Activated T-cell treated with anti-CD3 and anti-CD28 coated beads, Interleukin-2, amount 50 U/mL, for 24 hours (primary cell): ENCODE data around the gene GSN.

Source experiments
- DNase-seq: peaks from one replicate; pipeline ENCODE4 v3.0.0-alpha.2; 2020
- H3K27ac Mint-ChIP-seq: 2 replicates; pipeline ENCODE4 v1.8.0; 2020; ENCODE audit warnings: mild to moderate bottlenecking, mixed read lengths
- H3K27me3 Mint-ChIP-seq: 2 replicates; pipeline ENCODE4 v1.8.0; 2020; ENCODE audit warnings: mixed read lengths
- H3K36me3 Mint-ChIP-seq: 2 replicates; pipeline ENCODE4 v1.8.0; 2020; ENCODE audit warnings: low read depth, mixed read lengths
- H3K4me1 Mint-ChIP-seq: 2 replicates; pipeline ENCODE4 v1.8.0; 2020; ENCODE audit warnings: low read depth, mixed read lengths
- H3K4me3 Mint-ChIP-seq: 2 replicates; pipeline ENCODE4 v1.8.0; 2020; ENCODE audit warnings: mild to moderate bottlenecking, moderate library complexity, mixed read lengths
- H3K9me3 Mint-ChIP-seq: 2 replicates; pipeline ENCODE4 v1.8.0; 2020; ENCODE audit warnings: mixed read lengths

Gene GSN

DNA sequence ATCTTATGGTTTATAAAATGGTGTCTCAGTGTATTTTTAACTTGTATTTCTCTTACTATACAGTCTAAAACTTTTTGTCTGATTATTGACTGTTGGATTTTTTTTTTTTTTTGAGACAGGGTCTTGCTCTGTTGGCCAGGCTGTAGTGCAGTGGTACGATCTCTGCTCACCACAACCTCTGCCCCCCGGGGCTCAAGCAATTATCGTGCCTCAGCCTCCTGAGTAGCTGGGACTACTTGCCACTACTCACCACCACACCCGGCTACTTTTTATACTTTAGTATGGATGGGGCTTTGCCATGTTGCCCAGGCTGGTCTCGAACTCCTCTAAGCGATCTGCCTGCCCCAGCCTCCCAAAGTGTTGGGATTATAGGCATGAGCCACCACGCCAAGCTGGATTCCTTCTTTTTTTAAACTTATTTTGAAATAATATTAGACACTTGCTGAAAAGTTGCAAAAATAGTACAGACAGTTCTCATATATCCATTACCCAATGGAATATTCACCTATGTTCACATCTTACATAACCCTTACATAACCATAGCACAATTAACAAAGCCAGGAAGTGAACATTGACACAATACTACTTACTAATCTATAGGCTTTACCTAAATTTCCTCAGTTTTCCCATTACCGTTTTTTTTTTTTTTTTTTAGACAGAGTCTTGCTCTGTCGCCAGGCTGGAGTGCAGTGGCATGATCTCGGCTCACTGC, 54.9 kb downstream of the GSN start:
- Mint-ChIP-seq H3K4me3 (no peak overlapping the region), H3K36me3 (no peaks in the 10 kb centered on the region), H3K27ac (no peak overlapping the region), H3K9me3 (no peaks in the 10 kb centered on the region), H3K27me3 (no peaks in the 10 kb centered on the region), H3K4me1 (peaks cover 16% of the 10 kb centered on the region)
- no peak for DNase-seq

DNA sequence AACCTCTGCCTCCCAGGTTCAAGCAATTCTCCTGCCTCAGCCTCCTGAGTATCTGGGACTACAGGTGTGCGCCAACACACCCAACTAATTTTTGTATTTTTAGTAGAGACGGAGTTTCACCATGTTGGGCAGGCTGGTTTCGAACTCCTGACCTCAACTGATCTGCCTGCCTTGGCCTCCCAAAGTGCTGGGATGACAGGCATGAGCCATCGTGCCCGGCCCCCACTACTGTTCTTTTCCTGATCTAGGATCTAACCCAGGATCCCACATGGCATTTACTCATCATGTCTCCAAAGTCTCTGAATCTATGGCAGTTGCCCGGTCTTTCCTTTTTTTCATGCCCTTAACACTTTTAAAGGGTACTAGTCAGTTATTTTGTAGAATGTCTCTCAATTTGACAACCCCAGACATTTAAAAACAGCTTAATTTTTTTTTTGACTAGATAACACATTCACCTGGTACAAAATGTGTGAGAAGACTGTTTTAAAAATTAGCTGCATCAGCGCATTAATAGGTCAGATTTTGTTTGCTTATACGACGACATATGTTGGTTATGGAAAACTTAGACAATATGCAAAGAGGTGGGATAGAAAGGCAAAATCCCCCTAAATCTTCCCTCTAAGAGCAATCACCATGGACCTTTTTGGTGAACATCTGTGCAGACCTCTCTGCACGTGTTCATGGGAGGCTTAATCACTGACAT, 55.6 kb downstream of the GSN start:
- Mint-ChIP-seq H3K4me1 (peaks cover 16% of the 10 kb centered on the region), H3K4me3 (no peak overlapping the region), H3K27ac (no peak overlapping the region), H3K9me3 (no peaks in the 10 kb centered on the region), H3K36me3 (no peaks in the 10 kb centered on the region), H3K27me3 (no peaks in the 10 kb centered on the region)
- no peak for DNase-seq

DNA sequence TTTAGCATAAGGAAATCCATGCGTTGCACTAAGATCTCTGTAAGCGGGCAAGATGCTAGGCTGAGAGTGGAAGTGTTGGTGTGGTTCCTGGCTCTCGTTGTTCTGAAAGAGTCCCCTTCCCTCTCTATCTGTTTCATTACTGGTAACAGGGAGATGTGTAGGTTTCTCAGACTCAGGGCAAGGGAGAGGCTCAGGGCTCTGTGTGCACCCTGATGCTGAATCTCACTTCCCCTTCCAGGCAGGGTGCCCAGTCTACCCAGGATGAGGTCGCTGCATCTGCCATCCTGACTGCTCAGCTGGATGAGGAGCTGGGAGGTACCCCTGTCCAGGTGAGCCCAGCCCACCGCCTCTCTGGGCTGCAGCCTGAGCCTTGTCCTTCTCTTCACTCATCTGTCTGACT, 56.4 kb downstream of the GSN start:
- Mint-ChIP-seq H3K4me1 (peaks cover 16% of the 10 kb centered on the region), H3K27me3 (no peaks in the 10 kb centered on the region), H3K36me3 (peaks cover 5% of the 10 kb centered on the region), H3K4me3 (no peak overlapping the region), H3K9me3 (no peaks in the 10 kb centered on the region), H3K27ac (no peak overlapping the region)
- DNase-seq, result no peak

DNA sequence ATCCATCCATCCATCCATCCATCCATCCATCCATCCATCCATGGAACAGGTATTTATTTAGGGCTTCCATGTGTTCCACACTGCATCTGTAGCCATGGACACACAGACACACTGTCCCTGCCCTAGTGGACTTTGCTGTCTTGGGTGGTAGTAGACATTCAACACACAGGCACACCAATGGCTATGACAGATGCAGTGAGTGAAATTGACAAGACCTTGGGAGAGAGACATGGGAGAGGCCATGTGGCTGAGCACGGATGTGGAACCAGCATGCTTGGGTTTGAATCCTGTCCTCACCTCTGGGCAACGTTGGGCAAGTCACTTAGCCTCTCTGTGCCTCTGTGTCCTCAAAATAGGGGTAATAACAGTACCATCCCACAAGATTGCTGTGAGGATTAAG, 56.8 kb downstream of the GSN start:
- no peak overlapping the region for H3K4me3 Mint-ChIP-seq
- no peak for DNase-seq
- no peaks in the 10 kb centered on the region for H3K27me3 Mint-ChIP-seq
- H3K4me1 Mint-ChIP-seq, result peaks cover 16% of the 10 kb centered on the region
- no peaks in the 10 kb centered on the region for H3K9me3 Mint-ChIP-seq
- H3K36me3 Mint-ChIP-seq, result peaks cover 7% of the 10 kb centered on the region
- no peak overlapping the region for H3K27ac Mint-ChIP-seq

DNA sequence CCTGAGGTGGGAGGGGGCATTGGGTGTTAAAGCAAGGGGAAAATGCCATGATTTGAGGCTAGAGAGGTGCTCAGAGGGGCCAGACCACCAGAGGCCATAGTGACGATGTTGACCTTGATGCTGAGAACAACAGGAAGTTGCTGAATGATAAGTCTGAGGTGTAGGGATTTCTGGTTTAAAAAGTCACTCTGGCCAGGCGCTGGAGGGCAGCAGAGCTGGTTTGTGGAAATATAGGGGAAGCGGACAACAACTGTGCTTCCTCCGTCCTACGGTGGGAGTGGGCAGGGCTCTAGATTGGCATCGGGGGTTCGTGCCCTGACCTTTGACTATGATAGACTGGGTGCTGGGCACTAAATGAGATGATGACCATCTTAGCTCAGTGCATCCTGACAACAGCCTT, 57.4 kb downstream of the GSN start:
- no peaks in the 10 kb centered on the region for H3K9me3 Mint-ChIP-seq
- H3K27me3 Mint-ChIP-seq, result no peaks in the 10 kb centered on the region
- no peak overlapping the region for H3K27ac Mint-ChIP-seq
- H3K4me1 Mint-ChIP-seq, result peaks cover 13% of the 10 kb centered on the region
- H3K4me3 Mint-ChIP-seq, result no peak overlapping the region
- peaks cover 7% of the 10 kb centered on the region for H3K36me3 Mint-ChIP-seq
- no peak for DNase-seq

DNA sequence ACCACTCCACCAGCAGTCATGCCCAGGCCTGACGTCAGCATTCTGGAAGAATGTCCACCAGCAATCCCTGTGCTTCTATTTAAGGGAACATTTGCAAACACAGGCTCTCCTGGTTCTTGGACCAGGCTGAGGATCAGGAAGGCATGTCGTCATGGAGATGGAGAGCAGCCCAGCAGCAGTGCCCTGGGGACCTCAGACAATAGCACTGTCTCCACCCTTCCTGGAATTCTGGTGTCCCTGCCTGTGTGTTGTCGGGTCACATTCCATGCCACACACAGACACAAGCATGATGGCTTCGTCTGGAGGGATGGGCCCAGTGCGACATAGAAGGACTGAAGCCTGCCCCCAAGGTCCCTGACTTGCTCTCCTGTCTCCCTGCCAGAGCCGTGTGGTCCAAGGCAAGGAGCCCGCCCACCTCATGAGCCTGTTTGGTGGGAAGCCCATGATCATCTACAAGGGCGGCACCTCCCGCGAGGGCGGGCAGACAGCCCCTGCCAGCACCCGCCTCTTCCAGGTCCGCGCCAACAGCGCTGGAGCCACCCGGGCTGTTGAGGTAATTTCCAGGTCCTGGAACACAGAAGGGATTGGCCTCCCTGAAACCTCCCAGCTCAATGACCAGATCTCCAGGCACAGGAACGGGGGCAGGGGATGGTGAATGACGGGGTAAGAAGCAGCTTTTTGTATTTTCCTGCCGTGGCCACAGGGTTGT, 58.3 kb downstream of the GSN start:
- peaks cover 10% of the 10 kb centered on the region for H3K36me3 Mint-ChIP-seq
- H3K27me3 Mint-ChIP-seq, result no peaks in the 10 kb centered on the region
- no peak overlapping the region for H3K27ac Mint-ChIP-seq
- H3K4me1 Mint-ChIP-seq, result peaks cover 7% of the 10 kb centered on the region
- DNase-seq, result no peak
- no peak overlapping the region for H3K4me3 Mint-ChIP-seq
- no peaks in the 10 kb centered on the region for H3K9me3 Mint-ChIP-seq

DNA sequence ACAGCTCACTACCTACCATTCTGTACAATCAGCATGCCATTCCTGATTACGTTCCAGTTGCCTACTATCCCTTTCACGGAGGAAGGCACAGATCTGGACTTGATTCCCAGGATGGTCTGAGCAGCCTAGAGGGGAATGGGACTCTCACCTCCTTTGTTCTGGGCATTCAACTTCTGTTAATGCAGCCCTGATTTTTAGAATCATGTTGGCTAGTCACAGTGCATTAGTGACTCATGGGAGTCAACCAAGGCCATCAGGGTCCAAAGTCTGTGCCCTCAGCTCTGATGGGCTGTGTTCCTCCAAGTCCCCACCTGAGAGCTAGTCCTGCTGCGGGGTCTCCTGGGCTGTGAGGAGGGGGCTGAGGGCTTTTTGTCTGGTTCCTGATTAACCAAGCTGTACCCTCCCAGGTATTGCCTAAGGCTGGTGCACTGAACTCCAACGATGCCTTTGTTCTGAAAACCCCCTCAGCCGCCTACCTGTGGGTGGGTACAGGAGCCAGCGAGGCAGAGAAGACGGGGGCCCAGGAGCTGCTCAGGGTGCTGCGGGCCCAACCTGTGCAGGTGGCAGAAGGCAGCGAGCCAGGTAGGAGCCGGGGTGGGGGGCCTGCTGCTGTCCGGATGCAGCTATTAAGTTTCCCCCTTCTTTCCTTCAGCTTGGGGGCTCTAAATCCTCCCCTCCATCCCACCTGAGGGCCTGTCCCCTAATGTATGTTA, 59.1 kb downstream of the GSN start:
- H3K27ac Mint-ChIP-seq, result no peak overlapping the region
- peaks cover 5% of the 10 kb centered on the region for H3K4me1 Mint-ChIP-seq
- H3K9me3 Mint-ChIP-seq, result no peaks in the 10 kb centered on the region
- no peak overlapping the region for H3K4me3 Mint-ChIP-seq
- peaks cover 10% of the 10 kb centered on the region for H3K36me3 Mint-ChIP-seq
- no peak for DNase-seq
- H3K27me3 Mint-ChIP-seq, result no peaks in the 10 kb centered on the region

DNA sequence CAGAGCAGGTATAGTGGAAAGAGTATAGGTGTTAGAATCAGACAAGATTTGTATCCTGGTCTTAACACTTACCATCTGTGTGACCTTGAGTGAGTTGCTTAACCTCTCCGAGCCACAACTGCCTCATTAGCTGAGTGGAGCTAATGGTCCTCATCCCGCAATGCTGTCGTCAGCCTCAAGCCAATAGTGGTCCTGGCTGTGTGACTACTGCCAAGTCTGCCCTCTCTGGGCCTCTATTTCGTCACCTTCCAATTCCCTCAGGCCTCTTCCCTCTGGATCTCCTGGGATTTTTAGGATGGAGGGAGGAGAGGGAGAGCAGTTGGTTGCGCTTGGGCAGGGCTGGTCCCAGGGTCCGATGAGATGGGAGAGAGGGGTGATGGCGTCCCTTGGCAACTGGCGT, 60.5 kb downstream of the GSN start:
- H3K27ac Mint-ChIP-seq, result no peak overlapping the region
- H3K36me3 Mint-ChIP-seq, result peaks cover 13% of the 10 kb centered on the region
- H3K4me3 Mint-ChIP-seq, result no peak overlapping the region
- no peak for DNase-seq
- no peaks in the 10 kb centered on the region for H3K9me3 Mint-ChIP-seq
- H3K27me3 Mint-ChIP-seq, result no peaks in the 10 kb centered on the region
- no peaks in the 10 kb centered on the region for H3K4me1 Mint-ChIP-seq

DNA sequence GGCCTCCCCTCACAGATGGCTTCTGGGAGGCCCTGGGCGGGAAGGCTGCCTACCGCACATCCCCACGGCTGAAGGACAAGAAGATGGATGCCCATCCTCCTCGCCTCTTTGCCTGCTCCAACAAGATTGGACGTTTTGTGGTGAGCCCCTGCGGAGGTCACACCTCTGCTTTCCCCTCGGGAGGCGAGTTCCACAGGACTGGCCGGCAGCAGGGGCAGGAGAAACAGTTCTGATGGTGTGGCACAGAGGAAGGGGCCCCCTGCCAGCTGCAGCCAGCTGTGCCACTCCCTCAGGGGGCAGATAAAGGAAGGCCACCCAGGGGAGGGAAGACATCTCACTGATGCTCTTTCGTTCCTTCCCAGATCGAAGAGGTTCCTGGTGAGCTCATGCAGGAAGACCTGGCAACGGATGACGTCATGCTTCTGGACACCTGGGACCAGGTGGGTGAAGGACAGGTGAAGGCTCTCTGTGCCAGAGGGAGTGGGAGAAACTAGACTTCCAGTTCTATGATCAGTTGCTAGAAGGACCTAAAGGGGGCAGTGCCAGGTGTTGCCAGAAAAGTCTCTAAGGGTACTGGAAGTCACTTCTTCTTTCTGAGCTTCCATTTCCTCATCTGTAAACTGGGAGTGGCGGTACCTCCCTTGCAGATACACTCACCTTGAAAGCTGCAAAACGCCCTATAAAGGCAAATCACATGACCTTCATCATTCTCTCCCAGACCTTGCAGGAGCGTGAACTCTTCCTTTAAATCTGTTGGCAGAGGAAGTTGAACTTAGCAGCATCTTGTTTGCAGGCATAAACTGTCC, 61.1 kb downstream of the GSN start:
- Mint-ChIP-seq H3K27ac (no peak overlapping the region), H3K36me3 (peaks cover 13% of the 10 kb centered on the region), H3K9me3 (no peaks in the 10 kb centered on the region), H3K27me3 (no peaks in the 10 kb centered on the region), H3K4me1 (no peaks in the 10 kb centered on the region), H3K4me3 (no peak overlapping the region)
- no peak for DNase-seq

DNA sequence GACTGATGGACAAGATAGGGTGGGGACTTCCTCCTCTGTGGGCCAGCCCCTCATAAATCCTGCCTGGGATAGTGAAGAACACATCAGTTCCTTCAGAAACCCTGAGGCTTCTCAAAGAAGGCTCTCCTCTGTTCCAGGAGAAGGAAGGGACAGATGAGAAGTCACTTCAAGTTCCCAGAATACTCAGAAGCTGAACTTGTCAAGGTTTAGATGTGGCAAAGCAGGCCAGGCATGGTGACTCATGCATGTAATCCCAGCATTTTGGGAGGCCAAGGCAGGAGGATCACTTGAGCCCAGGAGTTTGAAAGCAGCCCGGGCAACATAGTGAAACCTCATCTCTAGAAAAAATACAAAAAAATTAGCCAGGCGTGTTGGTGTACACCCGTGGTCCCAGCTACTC, 63.6 kb downstream of the GSN start:
- no peaks in the 10 kb centered on the region for H3K9me3 Mint-ChIP-seq
- no peak overlapping the region for H3K27ac Mint-ChIP-seq
- no peaks in the 10 kb centered on the region for H3K27me3 Mint-ChIP-seq
- H3K4me3 Mint-ChIP-seq, result no peak overlapping the region
- DNase-seq, result no peak
- H3K4me1 Mint-ChIP-seq, result no peaks in the 10 kb centered on the region
- H3K36me3 Mint-ChIP-seq, result peaks cover 22% of the 10 kb centered on the region

DNA sequence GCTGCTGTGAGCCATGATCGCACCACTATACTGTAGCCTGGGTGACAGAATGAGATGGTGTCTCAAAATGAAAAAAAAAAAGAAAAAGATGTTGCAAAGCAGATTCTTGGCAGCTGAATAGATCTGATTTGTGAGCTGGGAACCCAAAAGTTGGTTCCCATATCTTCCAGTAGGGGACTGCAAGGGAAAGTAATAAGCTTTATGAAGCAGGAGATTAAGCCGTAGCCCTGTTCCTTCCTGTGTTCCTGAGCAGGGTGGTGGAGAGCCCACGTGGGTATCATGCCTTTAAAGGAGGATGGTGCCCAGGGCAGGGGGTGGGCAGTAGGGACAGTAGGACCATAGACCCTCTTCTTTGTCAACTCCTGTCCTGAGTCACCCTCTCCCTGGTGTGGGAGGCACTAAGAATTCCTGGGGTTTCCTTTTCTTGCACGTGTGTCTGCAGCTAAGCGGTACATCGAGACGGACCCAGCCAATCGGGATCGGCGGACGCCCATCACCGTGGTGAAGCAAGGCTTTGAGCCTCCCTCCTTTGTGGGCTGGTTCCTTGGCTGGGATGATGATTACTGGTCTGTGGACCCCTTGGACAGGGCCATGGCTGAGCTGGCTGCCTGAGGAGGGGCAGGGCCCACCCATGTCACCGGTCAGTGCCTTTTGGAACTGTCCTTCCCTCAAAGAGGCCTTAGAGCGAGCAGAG, 64.2 kb downstream of the GSN start:
- no peaks in the 10 kb centered on the region for H3K4me1 Mint-ChIP-seq
- H3K27ac Mint-ChIP-seq, result no peak overlapping the region
- peaks cover 26% of the 10 kb centered on the region for H3K36me3 Mint-ChIP-seq
- H3K4me3 Mint-ChIP-seq, result no peak overlapping the region
- H3K9me3 Mint-ChIP-seq, result no peaks in the 10 kb centered on the region
- DNase-seq, result no peak
- no peaks in the 10 kb centered on the region for H3K27me3 Mint-ChIP-seq

DNA sequence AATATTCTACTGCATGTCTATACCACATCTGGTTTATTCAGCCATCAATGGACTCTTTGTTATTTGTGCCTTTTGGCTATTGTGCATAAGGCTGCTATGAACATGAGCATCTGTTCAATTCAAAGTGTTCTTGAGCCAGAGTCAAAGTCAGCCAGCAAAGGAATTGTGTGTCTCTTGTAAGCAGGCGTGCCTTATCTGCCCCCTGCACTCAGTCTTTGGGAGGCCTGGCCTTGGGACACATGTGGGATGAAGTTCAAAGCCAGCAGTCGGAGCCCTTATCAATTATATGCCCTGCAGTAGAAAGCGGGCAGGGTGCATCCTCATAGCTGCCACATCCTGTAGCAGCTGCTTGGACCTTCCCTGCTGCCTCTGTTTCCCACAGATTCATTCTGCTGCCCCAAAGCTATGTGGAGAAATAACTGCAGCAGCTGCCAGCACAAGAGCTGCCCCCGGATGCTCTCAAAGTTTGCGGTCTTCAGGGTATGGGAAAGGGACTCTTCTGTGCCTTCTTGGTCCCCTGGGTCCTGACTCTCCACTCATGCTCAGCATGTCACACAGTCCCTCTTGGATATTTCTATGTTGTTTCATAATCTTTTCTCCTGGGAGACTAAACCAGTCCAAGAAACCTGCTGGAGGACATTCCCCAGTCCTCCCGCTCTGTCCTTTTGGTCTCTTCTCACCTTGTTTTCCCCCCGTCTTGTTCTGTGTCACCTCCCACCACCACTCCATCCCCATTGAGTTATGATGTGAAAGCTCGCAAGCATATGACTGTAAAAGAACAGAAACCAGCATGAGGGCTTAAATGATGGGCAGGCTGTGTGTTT, 66.2 kb downstream of the GSN start:
- no peak overlapping the region for H3K27ac Mint-ChIP-seq
- H3K36me3 Mint-ChIP-seq, result peaks cover 36% of the 10 kb centered on the region
- no peak overlapping the region for H3K4me3 Mint-ChIP-seq
- no peaks in the 10 kb centered on the region for H3K4me1 Mint-ChIP-seq
- no peaks in the 10 kb centered on the region for H3K9me3 Mint-ChIP-seq
- H3K27me3 Mint-ChIP-seq, result no peaks in the 10 kb centered on the region
- DNase-seq, result no peak

DNA sequence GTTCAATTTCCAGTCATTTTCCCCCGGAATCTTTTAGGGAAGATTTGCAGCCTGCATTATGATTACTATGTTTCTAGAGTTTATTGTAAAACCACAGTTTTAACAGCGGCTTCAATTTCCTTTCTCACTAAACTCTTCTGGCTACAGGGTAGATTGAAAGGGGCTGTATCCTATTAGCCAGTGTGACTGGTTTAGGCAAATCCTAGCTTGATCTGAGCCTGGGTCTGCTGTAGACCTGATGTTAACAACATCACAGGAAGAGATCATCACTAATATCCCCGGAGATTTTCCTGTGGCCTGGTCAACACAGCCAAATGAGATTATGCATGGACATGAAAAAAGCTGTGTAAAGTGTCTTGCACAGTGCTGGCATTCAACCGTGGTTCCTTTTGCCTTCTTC, 68.7 kb downstream of the GSN start:
- Mint-ChIP-seq H3K4me1 (peaks cover 2% of the 10 kb centered on the region), H3K9me3 (no peaks in the 10 kb centered on the region), H3K4me3 (no peak overlapping the region), H3K27ac (no peak overlapping the region), H3K36me3 (peaks cover 45% of the 10 kb centered on the region), H3K27me3 (no peaks in the 10 kb centered on the region)
- DNase-seq, result no peak
